Fibroblast of mammary gland (primary cell): ENCODE results near the gene CGB2.
A peak's percentile ranks its signal among the peaks of the same experiment; 100 is the strongest.
"Not testable (repeated sequence)": the region's sequence is repeated elsewhere in the genome, so short reads cannot be mapped to it uniquely, and the experiment has no call there.

Experiments
- DNase-seq: peaks from one replicate; pipeline ENCODE4 v3.0.0-alpha.2; 2010; ENCODE audit warnings: low read depth
- H3K4me3 ChIP-seq: 2 replicates; pipeline ENCODE4 v1.5.1; 2011; ENCODE audit warnings: low read depth, mild to moderate bottlenecking, low read length, moderate library complexity; ENCODE audit not compliant: control insufficient read depth
- CTCF ChIP-seq: conservative IDR thresholded peaks from 2 replicates; pipeline ENCODE4 v1.5.1; 2011; ENCODE audit warnings: low read depth, low read length, inconsistent platforms; ENCODE audit not compliant: control insufficient read depth, insufficient read depth

The CGB2 gene

DNA sequence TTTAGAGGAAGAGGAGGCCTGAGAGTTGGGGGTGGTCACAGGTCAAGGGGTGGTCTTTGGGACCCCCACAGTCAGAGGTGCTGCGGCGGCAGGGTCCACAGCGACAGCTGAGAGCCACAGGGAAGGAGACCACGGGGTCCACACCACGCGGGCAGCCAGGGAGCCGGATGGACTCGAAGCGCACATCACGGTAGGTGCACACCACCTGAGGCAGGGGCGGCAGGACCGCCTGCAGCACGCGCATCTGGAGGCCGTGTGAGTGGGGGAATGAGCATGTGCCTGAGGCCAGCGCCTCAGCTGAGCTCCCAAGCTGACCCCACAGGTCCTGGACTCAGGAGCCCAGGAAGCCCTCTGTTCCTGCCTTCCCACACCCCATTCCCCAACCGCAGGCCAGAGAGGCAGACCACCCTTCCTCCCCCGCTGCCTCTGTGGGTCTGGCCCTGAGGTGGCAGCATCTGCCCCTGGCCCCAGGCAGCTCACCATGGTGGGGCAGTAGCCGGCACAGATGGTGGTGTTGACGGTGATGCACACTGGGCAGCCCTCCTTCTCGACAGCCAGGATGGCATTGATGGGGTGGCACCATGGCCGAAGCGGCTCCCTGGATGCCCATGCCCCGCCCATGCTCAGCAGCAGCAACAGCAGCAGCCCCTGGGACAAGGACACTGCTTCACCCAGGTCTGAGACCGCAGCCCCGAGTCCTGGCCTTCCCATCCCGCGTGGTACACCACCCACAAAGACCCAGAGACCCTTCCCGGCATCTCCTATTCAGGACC, 15.4 kb upstream of the CGB2 start:
- no peak for DNase-seq
- no peak overlapping the region for H3K4me3 ChIP-seq
- no peak for TF ChIP-seq CTCF

GRCh38 chr19:49017041-49017665, 14.5 kb upstream of the CGB2 start, which contains the start of gene LHB:
TSS of gene LHB (minus strand) at chr19:49017091. CDS start at chr19:49017081, 10 bp downstream.
- no peak for DNase-seq
- peak within 1 kb of the TSS; percentile 27 for H3K4me3 ChIP-seq
- TF ChIP-seq CTCF: no peak

- peak; percentile 44 for TF ChIP-seq CTCF
- DNase-seq: peak; percentile 48
- peak overlapping the region; percentile 27 for H3K4me3 ChIP-seq
Observed at GRCh38 chr19:49017666-49018351, 13.9 kb upstream of the CGB2 start.

GRCh38 chr19:49018388-49019241, 13.1 kb upstream of the CGB2 start:
- not testable (repeated sequence) for DNase-seq
- peak overlapping the region; percentile 31 for H3K4me3 ChIP-seq

GRCh38 chr19:49019242-49019932, 12.3 kb upstream of the CGB2 start:
- DNase-seq: peak; percentile 31
- TF ChIP-seq CTCF: no peak
- peak overlapping the region; percentile 27 for H3K4me3 ChIP-seq

- no peak for TF ChIP-seq CTCF
- no peak for DNase-seq
- no peak overlapping the region for H3K4me3 ChIP-seq
Observed at GRCh38 chr19:49020342-49020741, 11.3 kb upstream of the CGB2 start.
